ENCODE measurements around the gene TRIM42. TPM values are rescaled to one million over a fixed set of nuclear protein-coding genes. Genes with fewer than 3 reads are reported as not detected.

Gene TRIM42
- total RNA-seq, 4 donors from 2014 or later: not detected

DNA sequence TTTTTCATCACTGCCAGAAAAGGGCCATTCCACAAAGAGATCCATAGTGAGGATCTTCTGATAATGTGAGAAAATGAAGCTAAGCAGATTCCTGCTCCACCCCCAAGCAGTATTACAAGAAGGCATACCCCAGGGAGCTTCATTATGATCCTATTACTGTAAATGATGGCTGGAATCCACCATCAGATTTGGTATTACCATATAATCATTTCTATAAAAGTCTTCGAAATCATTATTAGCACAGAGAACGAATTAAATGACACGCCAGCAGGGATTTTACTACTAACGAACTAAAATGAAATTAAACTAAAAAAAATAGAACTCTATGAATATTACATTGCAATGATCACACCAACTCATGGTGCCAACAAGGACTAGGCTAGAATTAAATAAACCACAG lies 24.4 kb downstream of the TRIM42 start:
- Histone ChIP-seq H3K4me1 (no peaks in the 10 kb centered on the region), H3K27me3 (no peaks in the 10 kb centered on the region), H3K36me3 (no peaks in the 10 kb centered on the region), H3K4me3 (no peak overlapping the region), H3K27ac (no peak overlapping the region), H3K9me3 (no peaks in the 10 kb centered on the region)
- 84 to 89% methylated on average over 4 of the region's 4 CpGs for WGBS, 2 donors (ENCODE audit: low coverage in 1 of 2)
- no peak for ATAC-seq
- TF ChIP-seq POLR2AphosphoS5 (IDR thresholded peaks at IDR 0.05): no peak
- no peak for TF ChIP-seq POLR2A (IDR thresholded peaks at IDR 0.05)

DNA sequence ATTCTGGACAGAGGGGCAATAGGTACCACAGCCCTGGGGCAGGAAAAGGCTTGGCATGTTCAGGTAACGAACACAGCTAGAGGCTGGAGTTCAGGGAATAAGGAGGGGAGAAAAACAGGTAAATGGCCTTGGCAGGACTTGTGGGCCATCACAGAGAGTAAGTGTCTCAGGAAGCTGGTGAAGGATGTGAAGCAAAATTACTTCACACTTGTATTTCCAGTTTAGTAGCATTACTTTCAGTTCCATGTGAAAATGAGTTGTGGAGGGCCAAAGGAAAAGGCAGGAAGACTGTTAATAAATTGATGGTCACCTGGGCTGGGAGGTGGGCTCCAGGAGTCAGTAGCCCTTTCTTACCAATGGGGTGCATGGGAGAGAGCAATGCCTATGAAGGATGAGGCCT lies 25.6 kb downstream of the TRIM42 start:
- ATAC-seq: no peak
- 57 to 73% methylated on average over 1 of the region's 1 CpG for WGBS, 2 donors (ENCODE audit: low coverage in 1 of 2)
- H3K4me1 ChIP-seq: no peaks in the 10 kb centered on the region

DNA sequence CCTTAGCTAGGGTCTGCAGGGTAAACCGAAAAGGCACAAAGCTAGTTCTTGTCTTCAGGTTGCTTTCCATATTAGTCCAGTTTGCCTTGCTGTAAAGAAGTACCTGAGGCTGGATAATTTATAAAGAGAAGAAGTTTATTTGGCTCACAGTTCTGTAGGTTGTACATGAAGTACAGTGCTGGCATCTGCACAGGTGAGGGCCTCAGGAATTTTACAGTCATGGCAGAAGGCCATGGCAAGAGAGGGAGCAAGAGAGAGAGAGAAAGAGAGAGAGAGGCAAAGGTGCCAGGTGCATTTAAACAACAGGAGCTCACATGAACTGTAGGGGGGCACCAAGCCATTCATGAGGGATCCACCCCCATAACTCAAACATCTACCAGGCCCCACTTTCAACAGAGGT lies 26.9 kb downstream of the TRIM42 start:
- TF ChIP-seq POLR2A (IDR thresholded peaks at IDR 0.05) (no peak), EP300 (IDR thresholded peaks at IDR 0.05) (no peak), POLR2AphosphoS5 (IDR thresholded peaks at IDR 0.05) (no peak), CTCF (IDR thresholded peaks at IDR 0.05) (no peak)
- H3K4me3 ChIP-seq: no peak overlapping the region
- 40 to 100% methylated on average over 1 of the region's 1 CpG for WGBS, 2 donors (ENCODE audit: low coverage in 1 of 2)
- ATAC-seq: no peak
- no peaks in the 10 kb centered on the region for H3K36me3 ChIP-seq
- H3K4me1 ChIP-seq: no peaks in the 10 kb centered on the region
- no peaks in the 10 kb centered on the region for H3K9me3 ChIP-seq
- no peak overlapping the region for H3K27ac ChIP-seq
- no peaks in the 10 kb centered on the region for H3K27me3 ChIP-seq

More for the DNA sequence above, 25.6 kb downstream of the TRIM42 start:
- no peak overlapping the region for H3K4me3 ChIP-seq
- no peaks in the 10 kb centered on the region for H3K27me3 ChIP-seq
- no peak overlapping the region for H3K27ac ChIP-seq
- TF ChIP-seq POLR2AphosphoS5 (IDR thresholded peaks at IDR 0.05): no peak
- no peak for TF ChIP-seq CTCF (IDR thresholded peaks at IDR 0.05)
- no peaks in the 10 kb centered on the region for H3K9me3 ChIP-seq
- H3K36me3 ChIP-seq: no peaks in the 10 kb centered on the region

- Histone ChIP-seq H3K9me3 (no peaks in the 10 kb centered on the region), H3K27me3 (no peaks in the 10 kb centered on the region), H3K36me3 (no peaks in the 10 kb centered on the region), H3K27ac (no peak overlapping the region), H3K4me1 (no peaks in the 10 kb centered on the region), H3K4me3 (no peak overlapping the region)
- TF ChIP-seq EP300 (IDR thresholded peaks at IDR 0.05) (no peak), POLR2AphosphoS5 (IDR thresholded peaks at IDR 0.05) (no peak), POLR2A (IDR thresholded peaks at IDR 0.05) (no peak), CTCF (IDR thresholded peaks at IDR 0.05) (no peak)
- ATAC-seq: no peak
Observed at GRCh38 chr3:140705954-140706353, 28.1 kb downstream of the TRIM42 start.

- H3K36me3 ChIP-seq: no peaks in the 10 kb centered on the region
- no peak overlapping the region for H3K4me3 ChIP-seq
- TF ChIP-seq POLR2AphosphoS5 (IDR thresholded peaks at IDR 0.05): no peak
- no peak for TF ChIP-seq POLR2A (IDR thresholded peaks at IDR 0.05)
- TF ChIP-seq EP300 (IDR thresholded peaks at IDR 0.05): no peak
- no peaks in the 10 kb centered on the region for H3K4me1 ChIP-seq
- peak; percentile 50 for ATAC-seq
- no peak overlapping the region for H3K27ac ChIP-seq
- H3K9me3 ChIP-seq: no peaks in the 10 kb centered on the region
- no peaks in the 10 kb centered on the region for H3K27me3 ChIP-seq
Observed at GRCh38 chr3:140706360-140706759, 28.5 kb downstream of the TRIM42 start.

- Histone ChIP-seq H3K4me3 (no peak overlapping the region), H3K4me1 (no peaks in the 10 kb centered on the region), H3K27ac (peak overlapping the region in 1 of 4 donors; percentile 31), H3K36me3 (no peaks in the 10 kb centered on the region), H3K9me3 (no peaks in the 10 kb centered on the region), H3K27me3 (no peaks in the 10 kb centered on the region)
- ATAC-seq: peak; percentile 47
- no peak for TF ChIP-seq POLR2A (IDR thresholded peaks at IDR 0.05)
- TF ChIP-seq CTCF (IDR thresholded peaks at IDR 0.05): no peak
- peak; percentile 58 for TF ChIP-seq POLR2AphosphoS5 (IDR thresholded peaks at IDR 0.05)
- no peak for TF ChIP-seq EP300 (IDR thresholded peaks at IDR 0.05)
- 30 to 50% methylated on average over 2 of the region's 2 CpGs for WGBS, 2 donors (ENCODE audit: low coverage in 1 of 2)
Observed at GRCh38 chr3:140708815-140709214, 31.0 kb downstream of the TRIM42 start.
